ENCODE data around the gene LECT2. TPM values are rescaled to one million over a fixed set of nuclear protein-coding genes. Genes with fewer than 3 reads are reported as not detected.

LECT2 gene
- total and polyA plus RNA-seq, 2 donors from 2014 or later = not detected

DNA sequence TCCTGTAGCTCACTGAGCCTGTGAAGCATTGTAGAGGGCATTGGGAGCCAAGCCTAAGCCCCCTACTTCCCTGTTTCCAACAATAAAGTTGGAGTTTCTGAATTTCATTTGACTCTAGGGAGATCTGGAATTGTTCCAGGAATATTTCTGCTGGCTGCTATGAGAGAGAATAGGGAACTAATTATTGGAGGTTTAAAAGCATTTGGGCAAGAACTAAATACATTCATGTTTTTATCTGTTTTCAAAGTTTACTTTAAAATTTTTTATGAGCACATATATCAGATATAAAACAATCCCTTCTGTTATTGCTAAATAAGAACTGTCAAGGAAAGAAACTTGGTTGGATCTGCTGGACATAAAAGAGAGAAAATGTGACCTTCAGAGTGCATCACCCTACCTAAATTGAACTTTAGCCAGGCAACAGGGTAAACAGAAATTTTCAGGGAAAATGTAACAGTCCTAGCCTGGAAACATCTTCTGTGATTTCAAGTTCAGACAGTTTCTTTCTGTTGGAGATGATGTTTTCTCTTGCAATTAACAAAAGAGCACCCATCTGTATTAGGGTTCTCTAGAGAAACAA is 19.3 kb upstream of the LECT2 start:
- Histone ChIP-seq H3K9ac (ENCODE audit: low read length in 3 of 3) (no peak overlapping the region), H3K36me3 (ENCODE audit: control insufficient read depth in 2 of 3, insufficient read depth in 3 of 3, low read length in 3 of 3) (no peaks in the 10 kb centered on the region), H3K4me3 (ENCODE audit: low read length in 3 of 3) (no peak overlapping the region), H3K27me3 (ENCODE audit: control insufficient read depth, insufficient read depth, low read length) (no peaks in the 10 kb centered on the region), H3K27ac (ENCODE audit: low read depth in 2 of 2, low read length in 2 of 2) (no peak overlapping the region), H3K9me3 (ENCODE audit: control insufficient read depth in 2 of 3, insufficient read depth in 1 of 3, low read length in 3 of 3) (no peaks in the 10 kb centered on the region), H3K4me1 (ENCODE audit: control insufficient read depth in 2 of 3, insufficient read depth in 2 of 3, low read depth in 1 of 3, low read length in 3 of 3) (no peaks in the 10 kb centered on the region)
- FAIRE-seq = no peak
- TF ChIP-seq, protein P1, sequence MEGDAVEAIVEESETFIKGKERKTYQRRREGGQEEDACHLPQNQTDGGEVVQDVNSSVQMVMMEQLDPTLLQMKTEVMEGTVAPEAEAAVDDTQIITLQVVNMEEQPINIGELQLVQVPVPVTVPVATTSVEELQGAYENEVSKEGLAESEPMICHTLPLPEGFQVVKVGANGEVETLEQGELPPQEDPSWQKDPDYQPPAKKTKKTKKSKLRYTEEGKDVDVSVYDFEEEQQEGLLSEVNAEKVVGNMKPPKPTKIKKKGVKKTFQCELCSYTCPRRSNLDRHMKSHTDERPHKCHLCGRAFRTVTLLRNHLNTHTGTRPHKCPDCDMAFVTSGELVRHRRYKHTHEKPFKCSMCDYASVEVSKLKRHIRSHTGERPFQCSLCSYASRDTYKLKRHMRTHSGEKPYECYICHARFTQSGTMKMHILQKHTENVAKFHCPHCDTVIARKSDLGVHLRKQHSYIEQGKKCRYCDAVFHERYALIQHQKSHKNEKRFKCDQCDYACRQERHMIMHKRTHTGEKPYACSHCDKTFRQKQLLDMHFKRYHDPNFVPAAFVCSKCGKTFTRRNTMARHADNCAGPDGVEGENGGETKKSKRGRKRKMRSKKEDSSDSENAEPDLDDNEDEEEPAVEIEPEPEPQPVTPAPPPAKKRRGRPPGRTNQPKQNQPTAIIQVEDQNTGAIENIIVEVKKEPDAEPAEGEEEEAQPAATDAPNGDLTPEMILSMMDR (IDR thresholded peaks at IDR 0.05; ENCODE audit: borderline replicate concordance, extremely low read depth, insufficient read depth) = no peak
- DNase-seq = peak in 1 of 5 donors; percentile 34
- intact Hi-C loops (cut with DNase I) = no loop called here

DNA sequence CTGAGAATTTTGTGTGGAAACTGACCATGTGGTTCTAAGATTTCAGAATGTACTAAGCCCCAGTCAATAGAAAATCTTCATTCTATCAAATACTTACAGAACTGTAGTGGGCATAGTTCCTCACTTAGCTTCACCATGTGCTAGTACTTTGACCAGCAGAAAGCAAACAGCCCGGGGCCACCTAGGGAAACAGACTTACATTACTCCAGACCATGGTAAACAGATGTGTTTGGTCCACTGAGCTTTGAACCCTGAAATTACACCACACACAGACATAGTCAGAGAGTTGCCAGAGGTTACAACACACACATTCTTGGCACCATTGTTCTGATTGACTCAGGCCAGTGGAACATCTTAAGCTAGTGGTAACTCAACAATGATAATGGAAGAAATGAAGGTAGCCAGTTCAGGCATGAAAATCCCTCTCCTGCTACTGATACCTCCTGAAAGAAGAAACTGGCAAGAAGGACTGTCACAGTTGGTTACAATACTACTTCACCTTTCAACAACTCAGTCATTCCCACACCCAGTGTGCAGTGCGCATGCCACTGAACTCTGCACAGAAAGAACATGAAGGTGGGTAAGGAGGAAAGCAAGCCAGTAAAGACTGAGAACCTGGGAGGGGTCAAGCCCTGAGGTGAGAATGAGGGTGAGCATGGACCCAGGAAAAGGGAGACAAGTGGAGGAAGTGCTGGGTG is 18.7 kb upstream of the LECT2 start:
- no peak overlapping the region for H3K4me3 ChIP-seq (ENCODE audit: low read length in 3 of 3)
- H3K27me3 ChIP-seq (ENCODE audit: control insufficient read depth, insufficient read depth, low read length) = no peaks in the 10 kb centered on the region
- H3K9me3 ChIP-seq (ENCODE audit: control insufficient read depth in 2 of 3, insufficient read depth in 1 of 3, low read length in 3 of 3) = no peaks in the 10 kb centered on the region
- intact Hi-C loops (cut with DNase I) = no loop called here
- H3K9ac ChIP-seq (ENCODE audit: low read length in 3 of 3) = no peak overlapping the region
- FAIRE-seq (no peak), DNase-seq (no peak)
- TF ChIP-seq, protein P1 (IDR thresholded peaks at IDR 0.05; ENCODE audit: borderline replicate concordance, extremely low read depth, insufficient read depth) = no peak
- H3K4me1 ChIP-seq (ENCODE audit: control insufficient read depth in 2 of 3, insufficient read depth in 2 of 3, low read depth in 1 of 3, low read length in 3 of 3) = no peaks in the 10 kb centered on the region
- no peak overlapping the region for H3K27ac ChIP-seq (ENCODE audit: low read depth in 2 of 2, low read length in 2 of 2)
- no peaks in the 10 kb centered on the region for H3K36me3 ChIP-seq (ENCODE audit: control insufficient read depth in 2 of 3, insufficient read depth in 3 of 3, low read length in 3 of 3)

GRCh38 chr5:135971701-135972100 is 16.9 kb upstream of the LECT2 start:
- Histone ChIP-seq H3K36me3 (ENCODE audit: control insufficient read depth in 2 of 3, insufficient read depth in 3 of 3, low read length in 3 of 3) (no peaks in the 10 kb centered on the region), H3K27me3 (ENCODE audit: control insufficient read depth, insufficient read depth, low read length) (no peaks in the 10 kb centered on the region), H3K9ac (ENCODE audit: low read length in 3 of 3) (no peak overlapping the region), H3K4me1 (ENCODE audit: control insufficient read depth in 2 of 3, insufficient read depth in 2 of 3, low read depth in 1 of 3, low read length in 3 of 3) (no peaks in the 10 kb centered on the region), H3K27ac (ENCODE audit: low read depth in 2 of 2, low read length in 2 of 2) (no peak overlapping the region), H3K9me3 (ENCODE audit: control insufficient read depth in 2 of 3, insufficient read depth in 1 of 3, low read length in 3 of 3) (no peaks in the 10 kb centered on the region), H3K4me3 (ENCODE audit: low read length in 3 of 3) (no peak overlapping the region)
- intact Hi-C loops (cut with DNase I) = no loop called here
- no peak for DNase-seq
- TF ChIP-seq, protein P1 (IDR thresholded peaks at IDR 0.05; ENCODE audit: borderline replicate concordance, extremely low read depth, insufficient read depth) = no peak
- FAIRE-seq = no peak

Measured in kidney (tissue), 14 donors.